ENCODE measurements around the gene SNX5. TPM values are rescaled to one million over a fixed set of nuclear protein-coding genes. Genes with fewer than 3 reads are reported as not detected.
A peak's percentile ranks its signal among the peaks of the same experiment; 100 is the strongest.

SNX5 gene
- total RNA-seq, 1 donor from 2014 or later, result 159 TPM

DNA sequence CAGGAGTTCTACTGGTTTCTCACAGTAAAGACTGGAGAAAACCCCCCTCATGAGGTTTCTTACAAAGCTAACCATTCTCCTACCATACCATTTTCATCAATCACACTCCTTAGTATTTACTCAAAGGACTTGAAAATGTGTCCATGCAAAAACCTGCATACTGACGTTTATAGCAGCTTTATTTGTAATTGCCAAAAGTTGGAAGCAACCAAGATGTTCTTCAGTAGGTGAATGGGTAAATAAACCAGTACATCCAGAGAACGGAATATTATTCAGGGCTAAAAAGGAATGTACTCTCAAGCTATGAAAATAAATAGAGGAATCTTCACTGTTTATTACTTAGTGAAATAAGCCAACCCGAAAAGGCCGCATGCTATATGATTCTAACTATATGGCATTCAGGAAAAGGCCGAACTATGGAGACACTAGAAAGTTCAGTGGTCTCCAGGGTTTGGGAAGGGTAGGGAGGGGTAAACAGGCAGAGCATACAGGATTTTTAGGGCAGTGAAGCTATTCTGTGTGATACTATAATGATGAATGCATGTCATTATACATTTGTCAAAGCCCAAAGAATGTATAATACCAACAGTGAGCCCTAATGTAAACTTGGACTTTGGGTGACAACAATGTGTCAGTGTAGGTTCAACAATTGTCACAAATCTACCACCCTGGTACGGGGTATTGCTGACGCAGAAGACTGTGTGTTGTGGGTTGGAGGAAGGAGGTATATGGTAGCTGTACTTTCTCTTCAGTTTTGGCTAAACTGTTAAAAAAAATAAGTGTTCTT lies 50.6 kb downstream of the SNX5 start:
- H3K4me3 ChIP-seq, result no peak overlapping the region
- intact Hi-C loops (cut with DNase I), result no loop called here
- no peak for DNase-seq (ENCODE audit: extremely low spot score in 2 of 2)
- no peaks in the 10 kb centered on the region for H3K27me3 ChIP-seq
- no peak for TF ChIP-seq POLR2A (IDR thresholded peaks at IDR 0.05)
- TF ChIP-seq POLR2AphosphoS5 (IDR thresholded peaks at IDR 0.05; ENCODE audit: insufficient read depth in 1 of 2, low read depth in 1 of 2), result no peak
- TF ChIP-seq, protein P1, sequence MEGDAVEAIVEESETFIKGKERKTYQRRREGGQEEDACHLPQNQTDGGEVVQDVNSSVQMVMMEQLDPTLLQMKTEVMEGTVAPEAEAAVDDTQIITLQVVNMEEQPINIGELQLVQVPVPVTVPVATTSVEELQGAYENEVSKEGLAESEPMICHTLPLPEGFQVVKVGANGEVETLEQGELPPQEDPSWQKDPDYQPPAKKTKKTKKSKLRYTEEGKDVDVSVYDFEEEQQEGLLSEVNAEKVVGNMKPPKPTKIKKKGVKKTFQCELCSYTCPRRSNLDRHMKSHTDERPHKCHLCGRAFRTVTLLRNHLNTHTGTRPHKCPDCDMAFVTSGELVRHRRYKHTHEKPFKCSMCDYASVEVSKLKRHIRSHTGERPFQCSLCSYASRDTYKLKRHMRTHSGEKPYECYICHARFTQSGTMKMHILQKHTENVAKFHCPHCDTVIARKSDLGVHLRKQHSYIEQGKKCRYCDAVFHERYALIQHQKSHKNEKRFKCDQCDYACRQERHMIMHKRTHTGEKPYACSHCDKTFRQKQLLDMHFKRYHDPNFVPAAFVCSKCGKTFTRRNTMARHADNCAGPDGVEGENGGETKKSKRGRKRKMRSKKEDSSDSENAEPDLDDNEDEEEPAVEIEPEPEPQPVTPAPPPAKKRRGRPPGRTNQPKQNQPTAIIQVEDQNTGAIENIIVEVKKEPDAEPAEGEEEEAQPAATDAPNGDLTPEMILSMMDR (IDR thresholded peaks at IDR 0.05), result no peak
- H3K27ac ChIP-seq, result no peak overlapping the region
- H3K4me1 ChIP-seq, result no peaks in the 10 kb centered on the region
- no peaks in the 10 kb centered on the region for H3K36me3 ChIP-seq
- no peaks in the 10 kb centered on the region for H3K9me3 ChIP-seq

DNA sequence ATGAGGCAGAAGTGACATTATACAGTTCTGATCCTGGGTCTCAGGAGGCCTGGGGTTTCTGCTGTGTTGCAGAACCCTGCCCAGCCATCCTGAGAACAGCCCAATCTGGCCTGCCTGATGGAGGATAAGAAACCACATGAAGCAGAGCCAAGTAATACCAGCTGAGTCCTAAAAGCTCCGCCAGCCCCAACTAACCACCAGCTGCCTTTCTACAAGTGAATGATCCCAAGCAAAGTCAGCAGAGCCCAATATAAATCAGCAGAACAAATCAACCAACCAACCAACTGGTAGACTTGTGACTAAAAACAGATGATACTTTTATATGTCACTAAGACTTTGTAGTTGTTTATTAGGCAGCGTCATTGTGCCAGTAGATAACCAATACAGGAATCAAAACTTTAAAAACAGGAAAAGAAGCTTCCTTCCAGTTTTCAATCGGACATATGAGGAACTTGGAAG lies 52.1 kb downstream of the SNX5 start:
- no peak overlapping the region for H3K27ac ChIP-seq
- TF ChIP-seq POLR2A (IDR thresholded peaks at IDR 0.05), result no peak
- TF ChIP-seq POLR2AphosphoS5 (IDR thresholded peaks at IDR 0.05; ENCODE audit: insufficient read depth in 1 of 2, low read depth in 1 of 2), result no peak
- TF ChIP-seq, protein P1 (IDR thresholded peaks at IDR 0.05), result no peak
- intact Hi-C loops (cut with DNase I), result no loop called here

GRCh38 chr20:17914957-17915356 lies 53.6 kb downstream of the SNX5 start:
- peak in 1 of 2 donors; percentile 72 for DNase-seq (ENCODE audit: extremely low spot score in 2 of 2)
- Histone ChIP-seq H3K4me3 (no peak overlapping the region), H3K9me3 (no peaks in the 10 kb centered on the region), H3K4me1 (peaks cover 13% of the 10 kb centered on the region), H3K27me3 (no peaks in the 10 kb centered on the region), H3K36me3 (no peaks in the 10 kb centered on the region), H3K27ac (no peak overlapping the region)
- intact Hi-C loops (cut with DNase I), result no loop called here
- no peak for TF ChIP-seq POLR2AphosphoS5 (IDR thresholded peaks at IDR 0.05; ENCODE audit: insufficient read depth in 1 of 2, low read depth in 1 of 2)
- no peak for TF ChIP-seq POLR2A (IDR thresholded peaks at IDR 0.05)
- TF ChIP-seq, protein P1 (IDR thresholded peaks at IDR 0.05), result no peak

More for the DNA sequence above, 52.1 kb downstream of the SNX5 start:
- H3K4me1 ChIP-seq, result no peaks in the 10 kb centered on the region
- H3K4me3 ChIP-seq, result no peak overlapping the region
- H3K9me3 ChIP-seq, result no peaks in the 10 kb centered on the region
- no peaks in the 10 kb centered on the region for H3K36me3 ChIP-seq
- DNase-seq (ENCODE audit: extremely low spot score in 2 of 2), result no peak
- H3K27me3 ChIP-seq, result no peaks in the 10 kb centered on the region

DNA sequence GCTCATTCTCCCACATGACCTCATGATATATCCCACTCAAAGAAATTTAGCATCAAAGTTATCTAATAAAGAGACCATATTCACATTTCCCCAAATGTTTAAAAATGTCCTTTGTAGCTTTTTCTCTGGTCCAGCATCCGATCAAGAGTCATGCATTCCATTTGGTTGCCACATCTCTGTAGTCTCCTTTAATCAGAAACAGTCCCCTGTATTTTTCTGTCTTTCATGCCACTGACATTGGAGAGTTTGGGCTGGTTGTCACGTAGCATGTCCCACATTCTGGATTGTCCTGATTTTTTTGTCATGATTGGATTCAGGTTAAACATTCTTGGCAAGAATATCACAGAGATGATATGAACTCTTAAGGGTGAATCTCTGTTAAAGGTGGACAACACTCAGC lies 55.7 kb downstream of the SNX5 start:
- Histone ChIP-seq H3K27ac (peak overlapping the region; percentile 42), H3K27me3 (no peaks in the 10 kb centered on the region), H3K9me3 (no peaks in the 10 kb centered on the region), H3K4me3 (no peak overlapping the region), H3K4me1 (peaks cover 17% of the 10 kb centered on the region), H3K36me3 (no peaks in the 10 kb centered on the region)
- intact Hi-C loops (cut with DNase I), result no loop called here
- no peak for TF ChIP-seq POLR2AphosphoS5 (IDR thresholded peaks at IDR 0.05; ENCODE audit: insufficient read depth in 1 of 2, low read depth in 1 of 2)
- DNase-seq (ENCODE audit: extremely low spot score in 2 of 2), result no peak

GRCh38 chr20:17911927-17912326 lies 56.7 kb downstream of the SNX5 start:
- H3K9me3 ChIP-seq, result no peaks in the 10 kb centered on the region
- DNase-seq (ENCODE audit: extremely low spot score in 2 of 2), result no peak
- TF ChIP-seq, protein P1 (IDR thresholded peaks at IDR 0.05), result no peak
- TF ChIP-seq POLR2A (IDR thresholded peaks at IDR 0.05) (no peak), POLR2AphosphoS5 (IDR thresholded peaks at IDR 0.05; ENCODE audit: insufficient read depth in 1 of 2, low read depth in 1 of 2) (no peak)
- H3K27me3 ChIP-seq, result no peaks in the 10 kb centered on the region
- H3K36me3 ChIP-seq, result no peaks in the 10 kb centered on the region
- no peak overlapping the region for H3K27ac ChIP-seq
- no peak overlapping the region for H3K4me3 ChIP-seq
- intact Hi-C loops (cut with DNase I), result no loop called here
- peaks cover 17% of the 10 kb centered on the region for H3K4me1 ChIP-seq
